Hindlimb muscle (tissue), 1 donor: ENCODE results near the gene IRF6. TPM values are rescaled to one million over a fixed set of nuclear protein-coding genes. Genes with fewer than 3 reads are reported as not detected.

Source experiments
- DNase-seq: peaks from one replicate; pipeline ENCODE4 v3.0.0-alpha.2; 2013
- polyA plus RNA-seq: library from polyadenylated mRNA; unstranded; fragments of 120-200 nt; gene quantifications from one replicate; pipeline ENCODE4 v1.2.1, GENCODE V29; 2013; ENCODE audit not compliant: insufficient read length

Gene IRF6
- polyA plus RNA-seq, 1 donor = 0.83 TPM

DNA sequence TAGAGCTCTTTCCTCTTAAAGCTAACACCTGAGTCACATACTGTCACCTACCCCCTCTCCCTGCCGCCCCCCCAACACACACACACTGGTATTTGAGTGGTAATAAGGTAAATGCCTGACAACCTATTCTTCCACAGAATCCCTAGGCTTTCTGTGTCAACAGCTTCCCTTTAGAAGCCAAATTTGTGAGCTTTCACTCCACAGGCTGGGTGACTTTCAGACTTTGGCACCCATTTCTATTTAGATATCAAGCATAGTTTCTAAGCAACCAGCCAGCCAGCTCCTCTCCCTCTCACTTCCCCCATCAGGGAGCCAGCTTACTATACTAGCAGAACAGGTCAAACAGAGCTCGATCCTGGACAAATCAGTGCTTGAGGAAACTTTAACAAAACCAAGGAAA lies 18.4 kb downstream of the IRF6 start:
- DNase-seq = no peak

DNA sequence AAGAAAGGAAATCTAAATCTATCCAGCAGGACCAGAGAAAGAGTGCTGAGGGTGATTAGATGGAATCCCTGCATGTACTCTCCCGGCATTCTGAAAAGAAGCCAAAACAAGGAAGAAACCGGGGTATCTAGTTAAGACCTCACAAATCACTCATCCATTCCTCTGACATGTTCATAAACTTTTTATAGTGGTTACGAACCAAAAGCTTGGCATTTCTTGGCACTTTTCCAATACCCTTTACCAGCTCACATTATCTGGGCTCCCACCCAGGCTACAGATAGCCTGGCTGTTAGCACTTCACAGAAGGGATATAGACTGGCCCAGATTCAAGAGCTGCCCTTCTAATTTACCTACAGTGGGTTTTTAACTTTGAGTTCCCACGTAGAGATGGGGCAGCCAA lies 19.8 kb downstream of the IRF6 start:
- DNase-seq = no peak

DNA sequence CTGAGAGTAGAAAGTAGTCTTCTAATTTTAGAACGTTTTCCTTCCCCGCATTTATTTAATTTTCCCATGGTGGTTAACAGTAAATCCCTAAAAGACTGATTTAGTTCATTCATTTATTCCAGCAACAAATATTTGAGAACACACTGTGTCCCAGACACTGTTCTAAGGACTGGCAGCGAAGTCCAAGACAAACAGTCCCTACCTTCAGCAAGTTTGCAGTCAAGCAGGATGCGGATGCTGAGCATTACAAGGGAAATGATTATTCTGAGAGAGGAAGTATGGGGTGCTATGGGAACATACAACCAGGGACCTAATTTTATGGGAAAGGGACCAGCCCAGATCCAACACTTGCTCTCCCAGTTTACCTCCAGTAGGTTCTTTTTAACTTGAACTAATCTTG lies 20.4 kb downstream of the IRF6 start:
- no peak for DNase-seq

DNA sequence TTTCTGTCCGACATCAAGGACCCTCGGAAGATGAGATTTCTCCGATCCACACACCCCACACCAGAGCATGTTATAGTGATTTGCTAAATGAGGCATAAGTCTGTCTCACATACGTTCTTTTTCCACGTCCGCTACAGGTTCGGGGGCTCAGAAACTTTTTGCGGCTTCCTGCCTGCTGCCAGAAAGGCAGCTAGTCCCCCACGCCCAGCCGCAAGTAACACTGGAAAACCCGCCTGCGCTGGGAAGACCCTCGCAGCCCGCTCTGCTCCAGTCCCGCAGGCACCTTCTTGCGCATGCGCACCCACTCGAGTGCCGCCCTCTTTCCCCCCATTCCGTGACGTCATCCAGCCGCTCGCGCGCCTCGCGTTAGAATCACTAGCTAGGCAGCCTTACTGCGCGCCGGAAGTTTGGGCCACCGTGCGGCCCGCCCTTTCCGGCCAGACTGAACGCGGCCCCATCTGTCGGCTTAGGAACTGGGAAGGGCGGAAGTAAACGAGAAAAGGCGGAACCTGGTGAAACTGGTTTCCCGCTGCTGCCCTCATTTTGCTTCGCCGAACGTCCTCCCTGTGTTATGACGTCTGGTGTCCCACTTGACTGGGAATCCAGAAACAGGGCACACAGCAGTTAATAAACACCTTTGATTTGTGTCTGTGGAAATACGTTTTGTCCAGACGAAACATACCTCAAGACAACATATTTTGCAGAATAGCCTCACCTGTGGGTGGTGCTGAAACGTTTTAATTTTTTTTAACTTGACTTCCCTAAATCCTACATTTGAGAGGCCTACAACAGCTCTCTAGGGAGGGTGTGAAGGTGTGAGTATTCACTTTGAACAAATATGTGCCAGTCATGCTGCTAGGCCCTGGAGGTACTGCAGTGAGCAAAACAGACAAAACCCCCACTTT lies 21.4 kb downstream of the IRF6 start, which contains the start of gene C1orf74:
Gene C1orf74, minus strand, starts transcription at position 295 of the 905 bp plus-strand sequence. CDS start 925 bp downstream, outside the sequence.
- peak; percentile 99 for DNase-seq

DNA sequence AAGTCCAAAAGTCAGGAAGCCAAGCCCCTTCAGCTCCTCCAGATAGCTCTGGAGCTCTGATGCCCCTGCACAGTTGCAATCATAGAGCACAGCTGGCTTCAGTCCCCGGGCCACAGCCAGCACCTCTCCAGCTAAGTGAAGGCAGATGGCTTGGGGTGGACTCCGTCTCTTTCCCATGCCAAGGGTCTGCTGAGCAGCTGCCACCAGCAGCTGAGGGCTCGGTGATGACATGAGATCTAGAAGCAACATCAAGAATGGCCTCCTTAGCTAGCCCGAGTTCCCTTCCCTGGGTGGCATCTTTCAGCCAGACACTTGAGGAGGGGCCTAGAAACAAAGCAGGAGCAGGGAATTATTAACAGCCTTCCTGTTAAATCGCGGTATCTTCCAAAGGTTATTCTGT lies 22.6 kb downstream of the IRF6 start:
- no peak for DNase-seq

DNA sequence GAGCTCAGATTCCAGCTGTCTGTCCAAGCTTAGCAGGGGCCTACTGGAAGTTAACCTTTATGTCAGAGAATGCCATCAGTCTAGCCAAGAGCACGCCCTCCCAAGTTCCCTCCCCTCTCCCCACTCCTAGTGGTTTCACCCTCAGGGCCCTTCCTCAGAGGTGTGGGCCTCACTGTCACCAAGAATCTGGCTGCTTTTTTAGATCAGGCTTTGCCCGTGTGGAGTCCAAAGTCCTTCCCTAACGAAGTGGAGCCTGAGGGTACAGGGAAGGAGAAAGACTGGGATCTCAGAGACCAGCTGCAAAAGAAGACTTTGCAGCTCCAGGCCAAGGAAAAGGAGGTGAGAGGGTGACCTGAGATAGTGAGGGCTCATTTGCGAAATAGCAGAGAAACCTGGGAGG lies 25.7 kb downstream of the IRF6 start:
- no peak for DNase-seq

DNA sequence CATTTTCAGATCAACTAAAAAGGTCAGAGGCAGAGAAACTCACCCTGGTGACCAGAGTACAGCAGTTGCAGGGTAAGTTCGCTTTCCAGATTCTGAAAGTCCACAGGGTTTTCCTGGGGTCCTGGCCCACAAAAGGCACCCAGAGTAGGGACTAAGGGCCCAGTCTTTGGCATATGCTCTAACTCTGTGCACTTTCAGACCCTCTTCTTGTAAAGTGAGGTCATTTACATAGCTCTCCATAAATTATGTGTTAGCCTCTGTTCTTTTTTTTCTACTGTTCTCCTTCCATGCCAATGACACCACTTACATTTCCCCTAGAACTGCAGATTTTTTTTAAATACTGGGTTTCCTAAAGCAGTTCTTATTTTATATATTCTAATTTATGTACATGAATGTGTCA lies 27.8 kb downstream of the IRF6 start:
- DNase-seq = no peak

DNA sequence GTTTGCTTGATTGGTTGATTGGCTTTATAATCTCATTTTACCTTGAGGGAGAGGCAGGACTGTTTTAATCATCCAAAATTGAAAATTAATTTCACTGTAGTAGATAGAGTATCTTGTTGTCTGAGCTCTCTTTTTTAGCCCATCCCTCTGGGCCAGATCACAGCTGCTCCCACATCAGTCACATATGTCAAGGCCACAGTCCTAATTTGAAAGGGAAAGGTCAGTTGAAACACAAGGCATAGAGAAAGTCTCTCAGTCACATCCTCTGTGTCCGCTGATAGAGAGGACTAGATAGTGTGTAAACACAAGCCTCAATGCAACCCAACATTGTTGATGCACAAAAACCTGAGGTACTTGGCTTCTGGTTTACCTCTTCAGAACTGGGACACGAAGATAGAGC lies 28.4 kb downstream of the IRF6 start:
- no peak for DNase-seq

DNA sequence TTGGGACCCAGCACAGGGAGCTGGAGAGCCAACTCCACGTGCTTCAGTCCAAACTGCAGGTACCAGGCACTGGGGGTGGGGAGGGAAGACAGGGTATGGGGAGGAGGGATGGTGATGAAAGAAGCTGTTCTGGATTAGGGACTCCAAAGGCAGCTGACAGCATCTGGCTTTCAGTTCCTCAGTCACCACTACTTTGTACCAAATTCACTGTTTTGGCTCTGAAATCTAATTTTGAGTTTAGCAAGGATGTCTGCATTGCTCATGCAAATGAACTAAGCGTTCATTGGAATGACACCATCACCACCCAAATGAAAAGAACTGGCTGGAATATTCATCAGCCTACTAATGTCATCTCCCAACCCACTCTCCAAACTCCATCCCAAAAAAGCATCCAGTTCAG lies 30.3 kb downstream of the IRF6 start:
- DNase-seq = no peak

DNA sequence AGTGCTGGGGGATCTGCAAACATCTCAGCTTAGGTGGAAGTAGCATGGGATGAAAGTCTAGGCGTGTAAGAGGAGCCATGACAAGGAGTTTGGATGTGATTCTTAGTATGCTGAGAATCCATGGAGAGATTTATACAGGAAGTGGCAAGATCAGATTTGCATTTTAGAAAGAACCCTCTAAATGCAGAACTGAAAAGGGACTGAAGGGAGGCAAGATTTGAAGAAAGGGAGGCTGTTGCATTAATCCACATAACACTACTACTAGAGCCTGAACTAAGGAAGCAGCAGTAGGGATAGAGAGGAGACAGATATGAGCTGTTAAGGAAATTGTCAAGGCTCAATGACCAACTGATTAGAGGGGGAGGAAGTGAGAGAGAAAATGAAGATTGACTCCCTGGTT lies 31.4 kb downstream of the IRF6 start:
- DNase-seq = no peak

DNA sequence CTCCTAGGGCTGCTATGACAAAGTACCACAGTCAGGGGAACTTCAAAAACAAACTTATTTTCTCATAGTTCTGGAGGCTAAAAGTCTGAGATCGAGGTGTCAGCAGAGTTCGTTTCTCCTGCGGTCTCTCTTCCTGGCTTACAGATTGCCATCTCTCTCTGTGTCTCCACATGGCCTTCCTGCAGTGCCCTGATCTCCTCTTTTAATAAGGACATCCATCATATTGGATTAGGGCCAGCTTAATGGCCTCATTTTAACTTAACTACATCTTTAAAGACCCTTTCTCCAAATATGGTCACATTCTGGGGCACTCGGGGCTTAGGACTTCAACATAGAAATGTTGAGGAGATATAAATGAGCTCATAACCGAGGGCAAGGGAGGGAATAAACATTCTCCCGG lies 33.8 kb downstream of the IRF6 start:
- no peak for DNase-seq

DNA sequence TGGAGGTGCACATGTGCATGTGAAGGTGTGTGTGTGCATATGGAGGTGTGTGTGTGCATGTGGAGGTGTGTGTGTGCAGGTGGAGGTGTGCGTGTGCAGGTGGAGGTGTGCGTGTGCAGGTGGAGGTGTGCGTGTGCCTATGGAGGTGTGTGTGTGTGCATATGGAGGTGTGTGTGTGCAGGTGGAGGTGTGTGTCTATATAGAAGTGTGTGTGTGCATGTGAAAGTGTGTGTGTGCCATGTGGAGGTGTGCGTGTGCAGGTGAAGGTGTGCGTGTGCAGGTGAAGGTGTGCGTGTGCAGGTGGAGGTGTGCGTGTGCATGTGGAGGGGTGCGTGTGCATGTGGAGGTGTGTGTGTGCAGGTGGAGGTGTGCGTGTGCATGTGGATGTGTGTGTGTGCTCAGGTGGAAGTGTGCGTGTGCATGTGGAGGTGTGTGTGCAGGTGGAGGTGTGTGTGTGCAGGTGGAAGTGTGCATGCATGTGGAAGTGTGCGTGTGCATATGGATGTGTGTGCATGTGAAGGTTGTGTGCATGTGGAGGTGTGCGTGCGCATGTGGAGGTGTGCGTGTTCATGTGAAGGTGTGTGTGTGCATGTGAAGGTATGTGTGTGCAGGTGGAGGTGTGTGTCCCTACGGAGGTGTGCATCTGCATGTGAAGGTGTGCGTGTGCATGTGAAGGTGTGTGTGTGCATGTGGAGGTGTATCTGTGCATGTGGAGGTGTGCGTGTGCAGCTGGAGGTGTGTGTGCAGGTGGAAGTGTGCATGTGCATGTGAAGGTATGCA lies 35.1 kb downstream of the IRF6 start:
- DNase-seq = no peak

DNA sequence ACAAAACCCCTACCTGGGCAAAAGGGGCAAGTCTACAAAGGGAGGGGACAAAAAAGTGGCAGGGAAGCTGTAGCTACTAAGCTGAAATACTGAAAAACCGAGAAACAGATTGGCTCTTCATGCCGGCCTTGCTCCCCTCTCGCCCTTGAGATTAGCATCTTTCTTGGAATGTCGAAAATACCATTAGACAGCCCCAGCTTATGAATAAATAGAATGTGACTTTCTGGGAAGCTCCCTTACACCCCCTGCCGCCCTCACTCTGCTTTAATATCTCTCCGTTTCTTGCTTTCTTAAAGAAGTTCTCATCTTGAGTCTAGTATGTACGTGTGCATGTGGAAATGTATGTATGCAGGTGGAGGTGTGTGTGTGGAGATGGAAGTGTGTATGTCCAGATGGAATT lies 36.0 kb downstream of the IRF6 start:
- no peak for DNase-seq

DNA sequence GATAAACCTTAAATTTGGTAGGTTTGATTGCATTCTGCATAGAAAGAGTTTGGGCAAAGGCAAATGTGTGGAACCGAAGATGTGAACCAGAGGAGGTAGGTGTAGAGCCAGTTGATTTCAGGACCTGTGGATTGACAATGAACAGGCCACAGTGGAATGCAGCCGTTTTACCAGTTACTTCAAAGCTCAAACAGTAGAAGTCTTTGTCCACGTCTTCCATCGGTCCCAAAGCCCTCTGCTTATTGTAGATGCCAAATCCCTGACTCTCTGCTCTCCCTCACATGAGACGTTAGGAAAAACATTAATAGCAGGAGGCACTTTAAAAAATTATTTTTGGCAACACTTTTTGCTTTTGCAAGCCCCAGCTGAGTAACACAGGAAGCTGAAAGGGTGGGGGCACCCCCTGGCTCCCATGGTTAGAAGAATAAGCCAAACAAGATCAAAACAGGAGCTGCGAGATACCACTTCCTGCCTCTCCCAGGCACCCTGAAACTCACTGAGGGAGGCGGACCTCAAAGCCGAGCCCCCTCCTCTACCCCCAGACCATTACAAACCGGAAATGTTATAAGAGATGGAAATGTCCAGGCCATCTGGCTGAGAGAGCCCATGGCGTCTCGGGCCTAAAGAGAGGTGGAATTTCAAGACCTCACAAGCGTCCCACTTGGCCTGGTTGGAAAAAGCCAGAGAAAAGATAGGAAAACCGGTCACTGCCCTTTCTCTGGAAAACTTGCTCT lies 36.6 kb downstream of the IRF6 start:
- peak; percentile 26 for DNase-seq

DNA sequence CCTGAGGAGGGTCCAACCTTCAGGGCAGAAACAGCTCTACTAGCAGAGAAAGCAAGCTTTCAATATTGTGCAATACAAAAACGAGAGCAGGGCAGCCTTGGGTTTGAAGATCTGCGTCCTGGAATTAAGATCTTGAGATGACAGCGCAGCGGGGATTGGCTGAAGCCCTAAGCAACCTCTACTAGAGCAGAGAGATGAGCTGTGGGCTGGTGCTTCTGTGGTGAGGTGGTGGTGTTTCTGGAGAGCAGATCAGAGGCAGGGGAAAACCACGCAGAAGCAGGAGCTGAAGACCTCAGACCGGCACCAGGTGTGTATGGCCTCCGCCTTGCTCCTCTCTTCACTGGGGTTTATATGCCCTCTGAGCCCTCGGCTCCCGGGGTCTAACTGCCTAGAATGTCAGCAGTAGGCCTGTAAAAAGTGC lies 37.6 kb downstream of the IRF6 start:
- DNase-seq = no peak

DNA sequence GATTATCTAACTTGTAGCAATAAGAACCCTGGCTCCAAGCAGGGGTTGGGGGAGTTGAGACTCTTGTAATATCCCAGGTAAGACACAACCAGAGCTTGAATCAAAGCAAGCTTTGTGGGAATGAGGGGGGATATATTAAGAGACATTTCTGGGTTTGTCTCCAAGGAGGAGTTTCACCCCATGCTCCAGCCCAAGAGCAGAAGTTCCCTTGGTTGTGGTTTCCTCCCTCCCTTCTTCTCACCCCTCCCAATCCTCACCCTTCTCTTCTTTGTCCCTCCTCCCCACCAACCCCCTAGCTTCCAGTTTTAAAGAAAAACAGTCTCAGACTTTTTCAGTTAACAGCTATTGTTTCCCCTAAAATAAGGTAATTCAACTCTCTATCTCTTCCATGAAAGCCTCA lies 38.2 kb downstream of the IRF6 start:
- DNase-seq = no peak

DNA sequence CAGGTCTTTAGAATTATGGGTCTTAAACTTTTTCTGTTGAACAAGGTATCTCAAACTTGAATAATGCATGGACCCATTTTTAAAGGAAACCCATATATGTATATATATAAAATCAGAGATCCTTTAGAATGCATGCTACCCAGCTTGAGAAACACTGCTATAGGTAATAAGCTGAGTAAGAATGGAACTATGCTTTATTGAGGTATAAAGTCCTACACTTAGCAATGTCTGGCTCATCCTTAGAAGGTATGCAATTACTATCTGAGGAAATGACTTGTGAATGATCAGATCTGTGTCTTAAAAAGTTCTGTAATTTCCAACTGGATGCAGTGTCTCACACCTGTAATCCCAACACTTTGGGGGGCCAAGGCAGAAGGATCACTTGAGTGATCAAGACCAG lies 38.8 kb downstream of the IRF6 start:
- DNase-seq = no peak

DNA sequence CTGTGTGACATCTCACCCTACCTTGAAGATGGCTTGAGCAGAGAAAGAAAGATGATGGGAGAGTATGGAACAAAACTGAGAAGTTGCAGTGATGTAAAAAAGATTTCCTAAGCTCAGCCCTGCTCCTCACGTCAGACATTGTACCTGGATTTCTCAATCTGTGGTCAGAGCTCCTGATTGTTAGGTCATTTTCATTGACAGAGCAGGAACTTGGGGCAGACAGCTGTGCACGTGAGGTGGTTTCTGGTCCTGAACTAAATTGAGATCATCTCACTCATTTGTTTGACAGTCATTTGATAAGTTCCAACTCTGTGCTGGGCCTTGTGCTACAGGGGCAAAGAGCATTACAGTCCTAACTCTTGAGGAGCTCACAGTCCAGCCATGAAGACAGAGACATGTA lies 39.9 kb downstream of the IRF6 start:
- DNase-seq = no peak

DNA sequence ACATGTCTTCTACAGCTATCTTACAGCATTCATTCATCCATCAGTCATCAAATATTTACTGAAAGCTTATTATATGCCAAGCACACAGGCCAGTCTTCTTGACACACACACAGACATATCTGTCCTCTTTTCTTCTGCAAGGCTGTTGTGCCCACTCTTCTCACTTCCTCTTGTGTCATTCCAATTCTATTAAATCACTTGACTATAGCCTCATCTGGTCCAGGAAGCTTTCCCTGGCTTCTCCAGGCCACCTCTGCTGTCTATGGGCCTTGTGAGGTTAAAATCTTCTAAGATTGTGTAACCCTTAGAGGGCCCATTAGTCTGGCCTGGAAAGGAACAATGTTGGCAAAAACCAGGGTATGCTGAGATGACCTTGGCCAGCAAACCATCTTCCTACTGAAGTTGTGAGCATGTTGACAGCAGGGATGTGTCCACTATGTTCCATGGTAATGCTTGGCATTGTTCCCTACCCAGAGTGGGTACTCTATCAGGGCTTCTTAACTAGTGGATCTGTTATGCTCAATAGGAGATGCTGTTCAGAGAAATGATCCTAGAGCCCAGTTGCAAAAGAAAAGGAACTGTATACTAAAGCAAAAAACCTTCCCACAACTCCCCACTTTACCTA lies 44.8 kb downstream of the IRF6 start:
- no peak for DNase-seq

DNA sequence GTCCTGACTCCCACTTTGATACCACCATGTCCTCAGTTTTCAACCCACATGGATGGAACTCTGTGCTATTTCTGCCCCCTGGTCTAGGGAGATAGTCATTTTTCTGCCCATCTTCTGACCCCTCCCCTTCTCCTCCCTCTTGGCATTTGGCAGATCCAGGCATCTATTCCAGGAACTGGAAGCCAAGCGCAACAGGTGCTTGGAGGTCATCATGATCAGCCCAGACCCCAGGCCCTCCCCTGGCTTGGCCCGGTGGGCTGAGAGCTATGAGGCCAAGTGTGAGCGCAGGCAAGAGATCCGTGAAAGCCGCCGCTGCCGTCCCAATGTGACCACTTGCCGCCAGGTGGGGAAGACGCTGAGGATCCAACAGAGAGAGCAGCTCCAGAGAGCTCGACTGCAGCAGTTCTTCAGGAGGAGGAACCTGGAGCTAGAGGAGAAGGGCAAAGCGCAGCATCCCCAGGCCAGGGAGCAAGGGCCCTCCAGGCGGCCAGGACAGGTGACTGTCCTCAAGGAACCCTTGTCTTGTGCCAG lies 46.0 kb downstream of the IRF6 start:
- no peak for DNase-seq

DNA sequence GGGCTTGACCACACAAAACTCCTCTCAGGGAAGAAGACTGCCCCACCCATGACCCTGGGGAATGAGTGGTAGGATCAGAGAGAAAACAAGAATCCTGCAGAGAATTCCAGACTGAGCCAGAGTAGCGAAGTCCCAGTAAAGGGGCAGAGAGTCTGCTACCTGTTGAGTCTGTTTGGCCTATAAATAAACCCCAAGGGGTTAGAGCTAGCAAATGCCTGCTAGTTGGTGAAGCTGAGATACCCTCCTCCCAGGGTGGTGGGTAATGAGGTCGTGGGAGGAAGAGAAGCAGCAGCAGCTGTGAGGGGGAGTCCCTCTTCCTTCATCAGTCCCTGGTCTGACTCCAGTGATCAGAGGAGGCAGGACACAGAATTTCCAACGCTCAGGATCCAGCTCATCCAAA lies 47.5 kb downstream of the IRF6 start:
- DNase-seq = no peak
